Activated CD8-positive, alpha-beta memory T cell treated with anti-CD3 and anti-CD28 coated beads, Interleukin-2, amount 10 ng/mL, durations not matched to agents 7 days and 5 days (primary cell): ENCODE data around the gene HNRNPC. TPM values are rescaled to one million over a fixed set of nuclear protein-coding genes. Genes with fewer than 3 reads are reported as not detected.

Experiments used
- ATAC-seq: fragments of 150-1000 bp; cut with Tn5 transposase; one replicate; pipeline ENCODE4 v1.10.0; 2021; ENCODE audit warnings: moderate library complexity
- CTCF ChIA-PET: fragments of 350-600 bp; sonication (Branson Sonifier 250); formaldehyde crosslinking; loops from one replicate; lab custom pipeline; 2021; ENCODE audit warnings: antibody characterized with exemption; lab: Charles Lee
- DNase-seq: peaks from one replicate; pipeline ENCODE4 v3.0.0-alpha.2; 2020
- H3K27ac Mint-ChIP-seq: one replicate; pipeline ENCODE4 v1.8.0; 2021; ENCODE audit warnings: mild to moderate bottlenecking, mixed read lengths
- H3K27me3 Mint-ChIP-seq: one replicate; pipeline ENCODE4 v1.8.0; 2021; ENCODE audit warnings: mixed read lengths
- H3K36me3 Mint-ChIP-seq: one replicate; pipeline ENCODE4 v1.8.0; 2021; ENCODE audit warnings: mild to moderate bottlenecking, mixed read lengths
- H3K4me1 Mint-ChIP-seq: one replicate; pipeline ENCODE4 v1.8.0; 2021; ENCODE audit warnings: mixed read lengths
- H3K4me3 Mint-ChIP-seq: one replicate; pipeline ENCODE4 v1.8.0; 2021; ENCODE audit warnings: mild to moderate bottlenecking, moderate library complexity, mixed read lengths
- H3K9me3 Mint-ChIP-seq: one replicate; pipeline ENCODE4 v1.8.0; 2022; ENCODE audit warnings: low read depth, mixed read lengths
- total RNA-seq, 2 experiments: library from RNA; stranded (reverse); gene quantifications; one replicate each; pipeline ENCODE4 v1.2.3, GENCODE V29; 2021

HNRNPC gene
- total RNA-seq, 2 experiments from 2014 or later = 718 to 921 TPM

DNA sequence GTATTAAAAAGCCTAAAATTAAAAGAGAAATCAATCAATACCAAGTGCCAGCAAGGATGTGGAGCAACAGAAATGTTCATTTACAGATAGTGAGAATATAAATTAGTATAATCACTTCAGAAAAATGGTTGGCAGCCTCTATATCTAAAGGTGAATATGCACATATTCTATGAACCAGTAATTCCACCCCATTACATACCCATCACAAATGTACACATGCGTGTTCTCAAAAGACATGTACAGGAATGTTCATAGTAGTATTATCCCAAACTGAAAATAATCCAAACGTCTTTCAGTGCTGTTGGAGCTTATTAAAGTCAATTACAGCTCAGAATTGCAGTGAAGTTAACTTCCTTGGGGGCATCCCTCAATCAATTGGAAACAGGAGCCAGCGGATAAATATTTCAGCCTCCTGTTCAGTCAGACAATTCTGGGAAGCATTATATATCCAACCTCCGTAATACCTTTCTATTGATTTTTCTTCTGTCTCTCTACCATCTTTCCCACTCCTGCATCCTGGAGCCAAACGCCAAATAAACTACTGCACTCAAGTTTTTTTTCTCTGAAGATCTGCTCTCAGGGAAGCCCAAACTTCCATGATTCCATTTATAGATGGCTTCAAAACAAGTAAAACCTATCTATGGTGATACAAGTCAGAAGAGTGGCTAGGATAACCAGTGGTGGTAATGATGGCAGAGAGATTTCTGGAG is 68.3 kb downstream of the HNRNPC start:
- no peaks in the 10 kb centered on the region for H3K27me3 Mint-ChIP-seq
- CTCF ChIA-PET = no interaction called here
- no peak for DNase-seq
- ATAC-seq = no peak
- peaks cover 21% of the 10 kb centered on the region for H3K36me3 Mint-ChIP-seq
- no peak overlapping the region for H3K4me3 Mint-ChIP-seq
- no peak overlapping the region for H3K27ac Mint-ChIP-seq
- H3K4me1 Mint-ChIP-seq = no peaks in the 10 kb centered on the region
- H3K9me3 Mint-ChIP-seq = no peaks in the 10 kb centered on the region

DNA sequence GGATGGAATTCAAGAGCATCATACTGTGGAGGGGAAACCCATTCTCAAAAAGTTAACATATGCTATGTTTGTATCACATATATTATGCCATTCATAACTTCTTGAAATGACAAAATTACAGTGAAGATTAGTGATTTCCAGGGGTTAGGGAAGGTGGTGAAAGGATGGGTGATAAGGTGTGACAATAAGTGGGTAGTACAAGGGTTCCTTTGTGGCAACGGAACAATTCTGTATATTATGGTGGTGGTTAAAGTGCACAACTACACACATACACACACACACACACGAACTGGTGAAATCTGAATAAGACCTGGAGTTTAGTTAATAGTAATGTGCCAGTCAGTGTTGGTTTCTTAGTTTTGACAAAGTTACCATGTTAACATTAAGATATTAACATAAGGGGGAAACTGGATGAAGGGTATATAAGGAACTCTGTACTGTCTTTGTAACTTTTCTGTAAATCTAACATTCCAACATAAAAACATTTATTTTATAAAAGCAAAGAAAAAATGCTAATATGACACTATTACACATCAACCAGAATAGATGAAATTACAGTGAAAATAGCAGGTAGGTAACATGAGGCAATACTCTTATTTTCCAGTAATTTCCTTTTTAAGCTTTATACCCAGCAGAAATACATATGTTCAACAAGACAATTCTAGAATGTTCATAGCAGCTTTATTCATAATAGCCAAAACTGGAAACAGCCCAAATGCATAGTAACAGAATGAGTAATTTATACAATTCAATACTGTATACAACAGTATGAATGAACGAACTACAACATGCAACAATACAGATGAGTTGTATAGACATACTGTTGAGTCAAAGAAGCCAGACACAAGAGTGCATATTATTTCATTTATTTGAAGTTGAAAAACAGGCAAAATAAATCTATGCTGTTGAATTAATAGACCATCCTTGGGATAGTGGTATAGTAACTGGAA is 69.4 kb downstream of the HNRNPC start:
- CTCF ChIA-PET = no interaction called here
- no peak overlapping the region for H3K27ac Mint-ChIP-seq

DNA sequence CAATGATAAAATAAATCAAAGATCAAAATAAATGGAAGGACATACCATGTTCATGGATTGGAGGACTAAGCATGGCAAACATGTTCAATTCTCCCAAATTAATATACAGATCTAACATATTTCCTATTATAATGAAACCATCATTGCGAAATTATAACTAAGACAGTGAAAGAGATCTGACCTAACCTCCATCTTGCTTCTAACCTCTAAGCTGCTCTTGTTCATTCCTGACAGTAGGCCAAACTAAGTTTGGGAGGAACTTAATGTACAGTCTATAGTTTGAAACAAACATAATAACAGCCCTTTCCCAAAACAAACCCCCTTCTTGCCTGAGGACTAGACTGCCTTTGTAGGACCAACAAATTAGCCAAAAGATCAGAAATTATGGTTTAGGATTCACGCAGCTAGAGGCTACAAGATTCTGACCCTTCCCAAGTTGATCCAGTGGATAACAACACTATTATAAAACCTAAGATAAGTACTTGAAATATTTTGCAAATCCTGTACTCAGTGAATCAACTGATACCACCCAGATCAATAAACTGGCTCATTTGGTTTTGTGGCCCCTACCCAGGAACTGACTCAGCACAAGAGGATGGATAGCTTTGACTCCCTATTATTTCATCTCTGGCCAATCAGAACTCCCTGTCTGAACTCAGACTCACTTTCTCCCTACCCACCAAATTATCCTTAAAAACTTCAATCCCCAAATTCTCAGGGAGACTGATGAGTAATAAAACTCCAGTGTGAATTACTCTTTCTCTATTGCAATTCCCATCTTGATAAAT is 71.6 kb downstream of the HNRNPC start:
- Mint-ChIP-seq H3K27me3 (peaks cover 19% of the 10 kb centered on the region), H3K27ac (no peak overlapping the region), H3K4me1 (no peaks in the 10 kb centered on the region), H3K36me3 (peaks cover 3% of the 10 kb centered on the region), H3K4me3 (no peak overlapping the region), H3K9me3 (no peaks in the 10 kb centered on the region)
- CTCF ChIA-PET = no interaction called here
- ATAC-seq = no peak
- DNase-seq = no peak

More for the DNA sequence above, 69.4 kb downstream of the HNRNPC start:
- H3K27me3 Mint-ChIP-seq = peaks cover 4% of the 10 kb centered on the region
- no peak overlapping the region for H3K4me3 Mint-ChIP-seq
- ATAC-seq = no peak
- H3K9me3 Mint-ChIP-seq = no peaks in the 10 kb centered on the region
- no peaks in the 10 kb centered on the region for H3K4me1 Mint-ChIP-seq
- peaks cover 14% of the 10 kb centered on the region for H3K36me3 Mint-ChIP-seq
- DNase-seq = no peak

DNA sequence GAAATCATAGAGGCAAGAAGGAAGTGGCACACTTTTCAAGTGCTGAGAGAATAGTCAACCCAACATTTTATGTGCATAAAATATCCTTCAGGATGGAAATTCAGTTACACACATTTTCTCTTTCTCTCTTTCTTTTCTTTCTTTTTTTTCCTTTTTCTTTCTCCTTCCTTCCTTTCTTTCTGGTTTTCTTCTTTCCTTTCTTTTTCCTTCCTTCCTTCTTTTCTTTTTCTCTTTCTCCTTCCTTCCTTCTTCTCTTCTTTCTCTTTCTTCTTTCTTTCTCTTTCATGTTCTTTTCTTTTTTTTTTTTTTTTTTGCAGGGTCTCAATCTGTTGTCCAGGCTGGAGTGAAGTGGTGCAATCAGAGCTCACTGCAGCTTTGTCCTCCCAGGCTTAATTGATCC is 74.6 kb downstream of the HNRNPC start:
- H3K27me3 Mint-ChIP-seq = peaks cover 19% of the 10 kb centered on the region
- DNase-seq (no peak), ATAC-seq (no peak)
- no peaks in the 10 kb centered on the region for H3K9me3 Mint-ChIP-seq
- CTCF ChIA-PET = interaction anchor here (0.6 kb wide), 1 partner anchor 21 kb away, joined by 3 read pairs; no protein-coding TSS in a partner anchor
- H3K36me3 Mint-ChIP-seq = no peaks in the 10 kb centered on the region
- no peak overlapping the region for H3K4me3 Mint-ChIP-seq
- no peak overlapping the region for H3K27ac Mint-ChIP-seq
- H3K4me1 Mint-ChIP-seq = peaks cover 11% of the 10 kb centered on the region

DNA sequence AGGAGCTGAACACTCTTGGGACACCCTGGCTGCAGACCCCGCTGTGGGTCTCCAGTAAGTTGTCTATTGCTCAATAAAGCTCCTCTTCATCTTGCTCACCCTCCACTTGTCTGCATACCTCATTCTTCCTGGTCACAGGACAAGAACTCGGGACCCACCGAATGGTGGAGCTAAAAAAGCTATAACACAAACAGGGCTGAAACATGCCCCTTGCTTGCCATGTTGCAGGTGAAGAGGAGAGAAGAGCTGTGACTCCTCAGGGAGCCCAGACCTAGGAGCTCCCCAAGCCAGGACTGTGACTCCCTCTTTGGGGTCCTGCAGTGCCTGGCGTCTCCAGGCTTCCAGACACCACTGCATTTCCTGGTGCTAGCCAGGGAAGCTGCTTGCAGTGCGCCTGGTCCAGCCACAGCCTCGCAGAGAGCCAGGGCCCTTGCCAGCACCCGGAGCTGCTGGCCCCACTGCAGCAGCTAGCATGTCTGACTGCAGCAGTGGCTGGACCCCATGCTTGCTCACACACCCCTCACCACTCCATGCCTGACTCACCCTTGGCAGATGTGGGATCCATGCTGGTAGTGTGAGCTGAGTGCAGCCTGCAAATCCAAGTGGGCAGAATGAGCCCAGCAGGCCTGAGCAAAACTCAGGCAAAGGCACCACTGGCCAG is 76.2 kb downstream of the HNRNPC start:
- Mint-ChIP-seq H3K36me3 (no peaks in the 10 kb centered on the region), H3K4me3 (no peak overlapping the region), H3K4me1 (peaks cover 11% of the 10 kb centered on the region), H3K27ac (no peak overlapping the region), H3K9me3 (no peaks in the 10 kb centered on the region), H3K27me3 (peaks cover 19% of the 10 kb centered on the region)
- CTCF ChIA-PET = interaction anchor here (0.6 to 3.4 kb wide), 2 partner anchors 89 to 194 kb away, joined by 4 to 14 read pairs; no protein-coding TSS in a partner anchor
- no peak for ATAC-seq
- DNase-seq = no peak

DNA sequence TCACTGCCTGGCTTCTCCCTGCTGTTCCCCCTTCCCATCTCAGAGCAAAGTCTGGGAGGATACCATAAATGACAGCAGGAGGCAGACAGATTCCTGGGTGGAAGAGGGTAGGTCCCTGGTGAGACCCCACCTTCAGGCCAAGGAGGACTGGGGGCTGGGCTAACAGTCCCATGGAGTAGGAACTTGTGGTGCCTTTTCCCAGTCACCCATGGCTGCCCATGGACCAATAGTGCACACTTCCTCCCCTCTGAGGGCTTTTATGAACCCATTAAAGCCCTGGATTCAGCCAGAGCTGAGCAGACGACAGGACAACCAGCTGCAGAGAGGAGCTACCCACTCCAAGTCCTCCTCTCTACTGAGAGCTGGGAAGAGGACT is 76.8 kb downstream of the HNRNPC start:
- Mint-ChIP-seq H3K36me3 (no peaks in the 10 kb centered on the region), H3K4me1 (peaks cover 11% of the 10 kb centered on the region), H3K27me3 (peaks cover 19% of the 10 kb centered on the region), H3K9me3 (no peaks in the 10 kb centered on the region), H3K4me3 (peak overlapping the region; percentile 56), H3K27ac (no peak overlapping the region)
- no peak for DNase-seq
- no peak for ATAC-seq
- CTCF ChIA-PET = interaction anchor here (3.4 kb wide), 1 partner anchor 89 kb away, joined by 14 read pairs; no protein-coding TSS in a partner anchor

DNA sequence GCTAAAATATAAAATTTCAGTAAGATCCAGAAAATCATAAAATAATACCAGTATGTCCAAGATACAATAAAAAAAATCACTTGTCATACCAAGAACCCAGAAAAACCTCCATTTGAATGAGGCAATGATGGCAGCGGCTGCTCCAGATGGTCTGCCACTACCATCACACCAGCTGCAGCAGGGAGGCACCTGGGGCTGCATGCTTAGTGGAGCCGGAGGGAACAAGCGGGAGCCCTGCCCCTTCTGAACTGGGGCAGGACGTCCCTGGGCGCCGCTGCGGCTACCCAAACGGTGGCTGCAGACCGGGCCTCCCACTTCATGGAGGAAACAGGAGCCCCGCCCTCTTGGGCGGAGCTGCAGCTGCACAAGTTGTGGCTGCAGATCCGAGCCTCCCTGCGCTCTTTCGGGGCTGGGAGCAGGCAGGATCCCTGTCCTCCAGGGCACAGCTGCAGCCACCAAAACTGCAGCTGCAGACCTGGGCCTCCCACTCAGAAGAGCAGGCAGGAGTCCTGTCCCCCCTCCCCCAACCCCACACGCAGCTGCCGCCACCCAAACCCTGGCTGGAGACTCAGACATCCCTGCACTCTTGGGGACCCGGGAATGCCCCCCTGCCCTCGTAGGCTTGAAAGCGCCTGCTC is 77.3 kb downstream of the HNRNPC start:
- Mint-ChIP-seq H3K4me1 (peaks cover 11% of the 10 kb centered on the region), H3K9me3 (no peaks in the 10 kb centered on the region), H3K4me3 (peak overlapping the region; percentile 56), H3K27ac (peak overlapping the region; percentile 46), H3K27me3 (peaks cover 19% of the 10 kb centered on the region), H3K36me3 (no peaks in the 10 kb centered on the region)
- DNase-seq = peak; percentile 87
- ATAC-seq = peak; percentile 98
- CTCF ChIA-PET = interaction anchor here (0.7 to 3.4 kb wide), 3 partner anchors 88 to 632 kb away, joined by 3 to 14 read pairs (median 3); no protein-coding TSS in a partner anchor

DNA sequence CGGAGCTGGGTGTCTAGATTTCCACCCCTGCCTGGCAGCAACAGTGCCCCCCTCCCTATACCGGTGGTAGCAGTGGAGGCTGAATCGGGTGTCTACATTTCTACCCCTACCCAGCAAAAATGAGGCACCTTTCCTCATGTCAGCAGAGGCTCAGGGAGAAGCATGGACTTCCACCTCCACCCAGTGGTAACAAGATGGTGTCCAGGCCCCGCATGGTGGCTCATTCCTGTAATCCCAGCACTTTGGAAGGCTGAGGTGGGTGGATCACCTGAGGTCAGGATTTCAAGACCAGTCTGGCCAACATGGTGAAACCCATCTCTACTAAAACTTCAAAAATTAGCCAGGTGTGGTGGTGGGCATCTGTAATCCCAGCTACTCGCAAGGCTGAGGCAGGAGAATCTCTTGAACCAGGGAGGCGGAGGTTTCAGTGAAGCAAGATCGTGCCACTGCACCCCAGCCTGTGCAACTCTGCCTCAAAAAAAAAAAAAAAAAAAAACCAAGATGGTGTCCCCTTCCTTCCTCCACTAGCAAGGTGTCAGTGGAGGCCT is 77.9 kb downstream of the HNRNPC start:
- DNase-seq (no peak), ATAC-seq (no peak)
- Mint-ChIP-seq H3K4me3 (peak overlapping the region; percentile 56), H3K27ac (peak overlapping the region; percentile 46), H3K4me1 (peaks cover 11% of the 10 kb centered on the region), H3K36me3 (no peaks in the 10 kb centered on the region), H3K27me3 (peaks cover 19% of the 10 kb centered on the region), H3K9me3 (no peaks in the 10 kb centered on the region)
- CTCF ChIA-PET = interaction anchor here (0.7 to 3.4 kb wide), 3 partner anchors 88 to 633 kb away, joined by 3 to 14 read pairs (median 3); no protein-coding TSS in a partner anchor

DNA sequence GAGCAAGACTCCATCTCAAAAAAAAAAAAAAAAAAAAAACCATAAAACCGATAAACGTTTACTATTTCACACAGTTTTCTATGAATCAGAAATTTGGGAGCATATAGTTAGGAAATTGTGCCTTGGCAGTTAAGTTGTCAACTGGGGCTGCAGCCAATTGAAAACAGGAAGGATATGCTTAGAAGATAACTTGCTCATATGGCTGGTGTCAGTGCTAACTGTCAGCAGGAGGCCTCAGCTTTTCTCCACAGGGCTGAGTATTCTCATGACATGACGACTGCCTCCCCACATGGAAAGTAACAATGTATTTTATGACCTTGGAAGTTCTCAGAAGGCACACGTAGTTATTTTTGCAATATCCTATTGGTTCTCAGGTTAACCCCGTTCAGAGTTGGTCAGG is 83.8 kb downstream of the HNRNPC start:
- Mint-ChIP-seq H3K27me3 (peaks cover 29% of the 10 kb centered on the region), H3K9me3 (no peaks in the 10 kb centered on the region), H3K4me3 (no peak overlapping the region), H3K27ac (no peak overlapping the region), H3K4me1 (no peaks in the 10 kb centered on the region), H3K36me3 (peaks cover 6% of the 10 kb centered on the region)
- CTCF ChIA-PET = no interaction called here
- ATAC-seq (no peak), DNase-seq (no peak)

DNA sequence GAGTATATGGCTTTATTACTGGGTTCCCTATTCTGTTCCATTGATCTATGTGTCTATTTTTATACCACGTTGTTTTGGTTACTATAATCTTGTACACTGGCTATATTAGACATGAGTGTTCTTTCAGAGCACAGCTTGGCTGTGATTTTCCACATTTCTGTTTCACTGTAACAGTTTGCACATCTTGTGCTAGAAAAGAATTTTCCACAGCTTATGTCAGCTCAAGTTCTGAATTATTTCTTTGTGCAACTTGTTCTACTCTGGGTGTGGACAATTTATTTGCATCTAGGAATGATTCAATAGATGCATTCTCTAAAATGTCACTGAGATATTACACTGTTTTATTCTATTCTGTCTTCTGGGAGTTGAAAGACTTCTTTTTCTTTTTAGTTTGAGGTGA is 85.0 kb downstream of the HNRNPC start:
- Mint-ChIP-seq H3K4me1 (no peaks in the 10 kb centered on the region), H3K27me3 (peaks cover 36% of the 10 kb centered on the region), H3K36me3 (peaks cover 6% of the 10 kb centered on the region), H3K9me3 (no peaks in the 10 kb centered on the region), H3K27ac (no peak overlapping the region), H3K4me3 (no peak overlapping the region)
- CTCF ChIA-PET = no interaction called here
- DNase-seq (no peak), ATAC-seq (no peak)

DNA sequence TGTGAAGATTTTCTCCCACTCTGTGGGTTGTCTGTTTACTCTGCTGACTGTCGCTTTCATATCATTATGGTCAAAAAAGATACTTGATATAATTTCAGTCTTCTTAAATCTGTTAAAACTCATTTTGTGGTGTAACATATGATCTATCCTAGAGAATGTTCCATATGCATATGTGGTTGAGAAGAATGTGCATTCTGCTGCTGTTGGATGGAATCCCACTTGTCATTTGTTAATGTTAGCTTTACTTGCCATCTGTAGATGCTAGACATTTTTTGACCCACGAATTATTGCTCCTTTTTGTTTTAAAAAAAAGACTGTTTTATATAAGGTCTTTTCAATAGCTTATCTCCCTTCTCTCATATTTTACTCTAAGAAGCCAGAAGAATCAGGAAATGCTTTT is 87.1 kb downstream of the HNRNPC start:
- H3K27ac Mint-ChIP-seq = no peak overlapping the region
- no peak for DNase-seq
- peaks cover 6% of the 10 kb centered on the region for H3K36me3 Mint-ChIP-seq
- H3K9me3 Mint-ChIP-seq = no peaks in the 10 kb centered on the region
- H3K4me1 Mint-ChIP-seq = no peaks in the 10 kb centered on the region
- H3K27me3 Mint-ChIP-seq = peaks cover 40% of the 10 kb centered on the region
- CTCF ChIA-PET = no interaction called here
- H3K4me3 Mint-ChIP-seq = no peak overlapping the region
- no peak for ATAC-seq

DNA sequence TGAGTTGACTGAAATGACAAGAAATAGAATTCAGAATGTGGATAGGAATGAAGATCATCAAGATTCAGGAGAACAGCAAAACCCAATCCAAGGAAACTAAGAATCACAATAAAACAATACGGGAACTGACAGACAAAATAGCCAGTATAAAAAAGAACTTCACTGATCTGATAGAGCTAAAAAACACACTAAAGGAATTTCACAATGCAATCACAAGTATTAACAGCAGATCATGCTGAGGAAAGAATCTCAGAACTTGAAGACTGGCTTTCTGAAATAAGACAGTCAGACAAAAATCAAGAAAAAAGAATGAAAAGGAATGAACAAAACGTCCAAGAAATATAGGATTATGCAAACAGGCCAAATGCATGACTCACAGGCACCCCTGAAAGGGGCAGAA is 98.1 kb downstream of the HNRNPC start:
- Mint-ChIP-seq H3K4me3 (no peak overlapping the region), H3K4me1 (no peaks in the 10 kb centered on the region)
- ATAC-seq = no peak

More for the DNA sequence above, 98.1 kb downstream of the HNRNPC start:
- CTCF ChIA-PET = no interaction called here
- Mint-ChIP-seq H3K36me3 (no peaks in the 10 kb centered on the region), H3K9me3 (no peaks in the 10 kb centered on the region), H3K27me3 (peaks cover 52% of the 10 kb centered on the region), H3K27ac (no peak overlapping the region)
- no peak for DNase-seq
